NOMO-1 (cell line): ENCODE measurements around the gene SLAMF8.

Experiments used
- DNase-seq, 2 experiments: peaks; one replicate each; lab custom pipeline; 2025; ENCODE audit not compliant: unreplicated experiment in 2 of 2; lab: John Stamatoyannopoulos, UW

SLAMF8 gene

GRCh38 chr1:159817276-159818041 is 9.2 kb upstream of the SLAMF8 start:
- peak in 1 of 2 experiments; percentile 20 for DNase-seq

- DNase-seq: no peak
Observed at GRCh38 chr1:159821171-159821867, 5.4 kb upstream of the SLAMF8 start.

DNA sequence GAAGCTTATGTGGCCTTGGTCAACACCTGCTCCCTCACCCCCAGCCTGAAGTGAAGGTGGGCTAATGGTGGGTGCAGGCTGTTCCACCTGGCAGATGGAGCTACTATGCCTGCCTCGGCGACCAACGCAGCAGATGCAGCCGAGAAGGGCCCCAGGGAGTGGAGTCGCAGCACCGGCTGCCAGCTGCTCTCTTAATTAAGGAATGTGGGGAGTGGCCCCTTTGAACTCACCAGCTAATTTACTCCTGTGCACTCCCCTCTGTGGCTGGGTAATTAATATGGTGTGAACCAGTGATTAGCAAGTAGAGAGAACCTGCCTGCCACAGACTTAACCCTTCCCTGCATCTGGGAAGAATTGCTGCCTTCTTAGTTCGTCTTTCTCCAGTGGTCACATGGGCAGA is 3.3 kb upstream of the SLAMF8 start:
- no peak for DNase-seq

- no peak for DNase-seq
Observed at GRCh38 chr1:159825564-159825963, 1.1 kb upstream of the SLAMF8 start.

DNA sequence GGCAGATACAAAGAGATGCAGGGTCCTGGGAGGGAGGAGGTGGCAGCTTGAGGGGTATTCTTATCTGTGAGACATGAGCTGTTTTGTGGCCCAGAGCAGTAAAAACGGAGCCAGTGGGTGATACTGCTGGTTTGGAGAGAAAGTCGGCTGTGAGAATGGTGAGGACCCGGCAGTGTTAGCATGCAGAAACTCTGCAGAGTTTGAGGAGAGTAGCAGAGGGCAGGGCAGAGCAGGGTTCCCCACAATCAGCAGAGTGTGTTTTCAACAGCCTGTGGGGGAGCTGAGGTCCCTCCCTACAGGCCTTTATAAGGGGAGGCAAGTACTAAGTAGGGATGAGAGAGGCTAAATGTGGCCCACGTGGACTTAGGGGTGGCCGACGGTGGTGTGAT is 423 bp downstream of the SLAMF8 start:
- no peak for DNase-seq

DNA sequence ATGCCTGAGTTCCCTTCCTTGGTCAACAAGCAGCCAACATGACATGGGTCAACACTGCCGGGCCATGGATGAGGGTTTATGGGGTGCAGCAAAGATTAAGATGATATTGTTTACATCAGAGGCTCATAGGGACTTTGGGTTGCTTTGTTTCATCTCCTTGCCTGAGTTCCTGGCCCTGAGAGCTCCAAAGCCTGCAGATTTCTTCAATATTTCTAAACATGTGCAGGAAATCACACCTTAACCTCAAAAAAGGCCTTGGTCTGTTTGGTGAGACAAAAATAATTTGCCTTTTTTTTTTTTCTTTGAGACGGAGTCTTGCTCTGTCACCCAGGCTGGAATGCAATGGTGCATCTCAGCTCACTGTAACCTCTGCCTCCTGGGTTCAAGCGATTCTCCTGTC is 876 bp downstream of the SLAMF8 start:
- DNase-seq: no peak

- no peak for DNase-seq
Observed at GRCh38 chr1:159828176-159828575, 1.5 kb downstream of the SLAMF8 start.

GRCh38 chr1:159828581-159829272 is 2.1 kb downstream of the SLAMF8 start:
- DNase-seq: no peak

DNA sequence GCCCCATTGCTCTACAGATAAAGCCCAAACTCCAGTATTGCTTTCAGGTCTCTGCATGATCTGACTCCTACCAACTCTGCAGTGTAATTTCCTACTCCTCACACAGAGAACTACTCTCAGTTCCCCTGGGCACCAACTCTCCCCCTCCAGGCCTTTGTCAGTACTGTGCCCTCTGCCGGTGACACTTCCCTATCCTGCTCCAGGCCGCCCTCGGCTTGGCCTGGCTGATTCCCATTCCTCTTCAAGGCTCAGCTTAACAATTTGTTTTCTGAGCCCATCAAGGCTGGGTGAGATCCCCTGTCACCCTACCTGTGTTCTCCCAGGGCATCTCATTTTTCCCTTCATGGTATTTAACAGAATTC is 2.6 kb downstream of the SLAMF8 start:
- DNase-seq: peak; percentile 80 to 92

DNA sequence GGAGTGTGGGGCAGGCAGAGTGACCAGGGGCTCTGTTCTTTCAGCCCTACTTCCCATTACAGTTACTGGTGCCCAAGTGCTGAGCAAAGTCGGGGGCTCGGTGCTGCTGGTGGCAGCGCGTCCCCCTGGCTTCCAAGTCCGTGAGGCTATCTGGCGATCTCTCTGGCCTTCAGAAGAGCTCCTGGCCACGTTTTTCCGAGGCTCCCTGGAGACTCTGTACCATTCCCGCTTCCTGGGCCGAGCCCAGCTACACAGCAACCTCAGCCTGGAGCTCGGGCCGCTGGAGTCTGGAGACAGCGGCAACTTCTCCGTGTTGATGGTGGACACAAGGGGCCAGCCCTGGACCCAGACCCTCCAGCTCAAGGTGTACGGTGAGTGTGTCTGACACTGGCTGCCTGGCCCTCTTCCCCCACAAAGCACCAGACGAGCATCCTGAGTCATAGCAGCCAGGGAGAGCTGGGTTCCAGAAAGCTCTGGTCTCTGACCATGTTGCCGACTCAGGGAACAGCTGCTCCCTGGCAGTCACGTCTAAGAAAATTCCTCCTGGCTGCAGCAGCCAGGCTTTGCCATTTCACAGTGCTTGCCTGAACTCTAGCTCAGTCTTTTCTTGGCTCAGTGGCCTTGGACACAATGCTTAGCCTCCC is 3.3 kb downstream of the SLAMF8 start:
- DNase-seq: no peak

DNA sequence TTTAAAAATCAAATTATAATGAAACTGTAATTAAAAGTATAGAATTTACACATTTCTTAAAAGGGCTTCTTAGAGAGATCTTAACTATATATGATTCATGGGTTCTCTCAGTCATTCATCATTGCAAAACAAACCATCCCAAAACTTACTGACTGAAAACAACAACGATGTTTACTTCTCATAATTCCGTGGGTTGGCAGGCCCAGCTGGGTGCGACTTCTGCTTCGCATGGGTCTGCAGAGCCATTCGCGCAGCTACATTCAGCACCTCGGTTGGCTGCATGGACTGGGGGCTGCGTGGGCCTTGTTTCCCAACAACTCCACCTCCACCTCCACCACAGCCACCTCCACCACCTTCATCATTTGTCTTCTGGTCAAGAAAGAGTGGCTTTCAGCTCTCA is 4.0 kb downstream of the SLAMF8 start:
- DNase-seq: no peak

DNA sequence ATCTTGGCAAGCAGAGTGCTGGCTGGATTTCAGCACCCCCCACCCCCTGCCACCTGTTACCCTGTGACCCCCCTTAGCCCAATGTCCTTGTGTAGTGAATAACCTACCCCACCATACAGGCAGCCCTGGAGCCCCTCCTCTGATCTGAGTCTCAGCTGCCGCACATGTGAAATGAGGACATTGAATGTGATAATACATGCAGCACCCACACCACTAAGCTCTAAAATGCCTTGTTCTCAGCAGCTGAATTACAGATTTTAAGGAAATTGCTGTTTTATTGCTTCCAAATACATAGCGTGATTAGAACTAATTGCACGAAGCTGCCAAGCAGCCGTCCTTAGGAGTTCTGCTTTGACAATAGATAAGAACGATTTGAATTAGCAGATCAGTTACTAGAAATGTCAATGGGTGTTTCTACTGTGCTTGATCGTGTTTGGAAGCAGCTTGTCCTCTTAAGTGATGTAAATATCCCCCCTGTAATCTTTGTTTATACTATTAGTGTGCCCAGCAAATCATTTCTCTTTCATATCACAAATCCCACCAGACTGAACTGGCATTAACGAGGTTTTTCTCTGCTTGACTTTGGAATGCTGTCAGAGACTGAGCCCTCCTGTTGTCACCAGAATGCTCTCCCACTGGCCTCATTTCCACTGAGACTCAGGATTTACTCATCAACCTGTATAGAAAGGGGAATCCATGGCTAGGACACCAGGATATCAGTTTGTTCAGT is 4.9 kb downstream of the SLAMF8 start:
- DNase-seq: no peak

GRCh38 chr1:159832309-159832708 is 5.6 kb downstream of the SLAMF8 start:
- no peak for DNase-seq

- DNase-seq: no peak
Observed at GRCh38 chr1:159835356-159835755, 8.7 kb downstream of the SLAMF8 start.

DNA sequence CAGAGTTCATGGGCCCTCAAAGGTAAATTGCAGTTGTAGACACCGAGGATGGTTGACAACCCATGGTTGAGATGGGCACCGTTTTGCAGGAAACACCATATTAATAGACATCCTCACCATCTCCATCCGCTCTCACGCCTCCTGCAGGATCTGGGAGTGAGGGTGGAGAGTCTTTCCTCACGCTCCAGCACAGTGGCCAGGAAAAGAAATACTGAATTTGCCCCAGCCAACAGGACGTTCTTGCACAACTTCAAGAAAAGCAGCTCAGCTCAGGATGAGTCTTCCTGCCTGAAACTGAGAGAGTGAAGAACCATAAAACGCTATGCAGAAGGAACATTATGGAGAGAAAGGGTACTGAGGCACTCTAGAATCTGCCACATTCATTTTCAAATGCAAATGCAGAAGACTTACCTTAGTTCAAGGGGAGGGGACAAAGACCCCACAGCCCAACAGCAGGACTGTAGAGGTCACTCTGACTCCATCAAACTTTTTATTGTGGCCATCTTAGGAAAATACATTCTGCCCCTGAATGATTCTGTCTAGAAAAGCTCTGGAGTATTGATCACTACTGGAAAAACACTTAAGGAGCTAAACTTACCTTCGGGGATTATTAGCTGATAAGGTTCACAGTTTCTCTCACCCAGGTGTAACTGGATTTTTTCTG is 9.3 kb downstream of the SLAMF8 start:
- no peak for DNase-seq

DNA sequence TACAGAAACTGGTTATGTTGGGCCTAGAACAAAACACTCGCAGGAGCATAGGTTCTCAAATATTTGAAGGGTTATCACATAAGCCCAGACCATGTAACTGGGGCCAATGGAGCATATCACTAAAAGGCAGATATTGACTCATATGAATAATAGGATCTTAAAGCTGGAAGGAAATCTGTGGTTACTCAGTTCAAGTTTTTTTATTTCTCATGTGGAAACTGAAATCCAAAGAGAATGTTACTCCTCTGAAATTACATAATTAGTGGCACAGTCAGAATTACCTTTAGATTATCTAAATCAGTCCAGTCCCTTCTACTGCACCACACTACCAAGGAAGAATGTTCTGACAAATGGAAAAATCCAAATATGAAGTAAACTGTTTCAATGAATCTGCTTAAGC is 12.0 kb downstream of the SLAMF8 start:
- no peak for DNase-seq

DNA sequence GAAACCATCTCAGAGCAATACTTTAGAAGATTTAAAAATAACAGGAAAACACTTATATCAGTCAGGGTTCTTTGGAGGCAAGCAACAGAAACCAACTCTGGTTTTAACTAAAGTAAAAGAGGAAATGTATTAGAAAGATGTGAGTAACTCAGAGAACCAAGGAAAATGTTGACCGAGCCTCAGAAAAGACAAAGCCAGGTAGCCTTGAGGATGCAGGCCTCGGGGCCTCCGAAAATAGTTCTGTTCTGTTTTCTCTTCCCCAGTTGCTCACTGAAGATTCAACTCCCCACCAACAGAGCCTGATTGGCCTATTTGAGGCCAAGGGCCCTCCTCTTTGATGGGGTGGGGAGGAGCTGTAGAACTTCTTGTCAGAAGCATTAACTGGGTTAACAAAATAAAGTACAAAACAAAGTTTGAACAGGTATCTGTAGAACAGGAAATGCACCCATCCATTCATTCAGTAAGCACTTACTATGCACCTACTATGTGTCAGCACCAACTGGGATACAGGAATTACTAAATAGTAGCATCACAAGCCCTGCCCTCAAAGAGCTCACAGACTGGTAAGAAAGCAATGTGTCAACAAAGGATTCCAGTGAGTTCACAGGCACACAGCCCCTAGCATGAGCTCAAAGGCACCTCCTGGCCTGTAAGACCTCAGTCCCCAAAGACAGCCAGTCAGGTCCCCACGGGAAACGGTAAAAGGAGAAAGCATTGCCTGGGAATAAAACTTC is 12.6 kb downstream of the SLAMF8 start:
- no peak for DNase-seq

DNA sequence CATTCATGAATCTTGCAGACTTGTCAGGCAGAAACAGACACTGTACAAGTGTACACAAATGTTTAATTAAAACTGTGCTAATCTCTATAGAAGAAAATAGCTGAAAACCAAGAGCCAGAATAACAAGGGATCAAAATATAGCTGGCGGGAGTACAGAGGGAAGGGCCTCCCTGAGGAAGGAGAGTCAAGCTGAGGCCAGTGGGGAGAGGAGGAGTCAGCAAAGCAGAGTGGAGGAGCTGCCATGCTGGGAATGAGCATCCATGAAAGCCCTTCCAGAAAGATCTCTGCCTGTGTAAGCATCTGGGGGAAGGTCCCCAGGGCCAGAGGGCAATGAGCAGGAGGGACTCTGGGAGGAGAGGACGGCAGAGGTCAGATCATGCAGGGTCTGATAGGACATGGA is 15.1 kb downstream of the SLAMF8 start:
- no peak for DNase-seq

GRCh38 chr1:159843459-159843858 is 16.8 kb downstream of the SLAMF8 start:
- no peak for DNase-seq
